ENCODE results near the gene PSMB8. TPM values are rescaled to one million over a fixed set of nuclear protein-coding genes. Genes with fewer than 3 reads are reported as not detected.

Gene PSMB8
- total and polyA plus RNA-seq, 3 donors from 2014 or later = 4.6 to 35.7 (median 11.2) TPM

DNA sequence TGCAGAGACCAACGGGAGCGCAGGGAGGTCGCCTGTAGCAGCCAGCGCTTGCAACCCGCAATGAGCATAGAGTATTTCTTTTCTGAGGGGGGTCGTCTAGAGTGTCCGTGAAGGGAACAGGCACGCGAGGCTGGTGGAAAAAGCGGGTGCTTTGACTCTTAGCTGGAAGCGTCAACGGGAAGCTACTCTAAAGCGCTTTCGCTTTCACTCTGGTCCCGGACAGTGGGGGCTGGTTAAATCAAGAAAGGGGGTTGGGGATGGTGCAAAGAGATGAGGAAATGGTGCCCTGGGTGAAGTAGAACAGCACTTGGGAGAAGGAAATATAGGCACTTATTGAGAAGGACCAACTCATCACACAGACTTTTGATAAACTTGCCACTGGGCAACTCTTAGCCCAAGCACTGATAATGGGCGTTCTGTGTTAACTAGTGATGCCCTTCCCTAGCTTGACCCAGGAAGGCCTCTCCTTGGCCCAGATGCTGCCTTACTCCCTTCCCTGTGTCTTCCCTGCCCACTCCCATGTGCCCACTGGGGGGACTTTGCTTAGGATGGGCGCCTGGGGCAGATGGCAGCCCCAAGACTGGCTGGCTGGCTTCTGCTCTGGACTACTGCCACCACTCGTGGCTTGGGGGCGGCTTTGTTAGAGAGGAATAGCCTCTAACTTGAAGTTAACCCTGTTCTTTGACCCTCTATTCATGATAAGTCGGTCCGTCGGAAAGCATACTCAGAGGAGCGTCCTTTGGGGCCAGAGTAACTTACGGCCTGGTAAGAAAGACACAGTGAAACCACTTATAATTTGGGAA, 10.7 kb upstream of the PSMB8 start:
- Histone ChIP-seq H3K27me3 (no peaks in the 10 kb centered on the region), H3K27ac (peak overlapping the region; percentile 96 to 98), H3K36me3 (ENCODE audit: low read depth, missing control alignments) (no peaks in the 10 kb centered on the region), H3K9me3 (no peaks in the 10 kb centered on the region), H3K4me1 (peaks cover 13% of the 10 kb centered on the region), H3K4me3 (peak overlapping the region; percentile 84 to 88)
- peak; percentile 49 for DNase-seq
- intact Hi-C loops (cut with DNase I; ENCODE audit: low total_unique reads) = no loop called here
- WGBS, 2 donors = 7 to 11% methylated on average over 23 to 24 of the region's 24 CpGs
- TF ChIP-seq, protein P1, sequence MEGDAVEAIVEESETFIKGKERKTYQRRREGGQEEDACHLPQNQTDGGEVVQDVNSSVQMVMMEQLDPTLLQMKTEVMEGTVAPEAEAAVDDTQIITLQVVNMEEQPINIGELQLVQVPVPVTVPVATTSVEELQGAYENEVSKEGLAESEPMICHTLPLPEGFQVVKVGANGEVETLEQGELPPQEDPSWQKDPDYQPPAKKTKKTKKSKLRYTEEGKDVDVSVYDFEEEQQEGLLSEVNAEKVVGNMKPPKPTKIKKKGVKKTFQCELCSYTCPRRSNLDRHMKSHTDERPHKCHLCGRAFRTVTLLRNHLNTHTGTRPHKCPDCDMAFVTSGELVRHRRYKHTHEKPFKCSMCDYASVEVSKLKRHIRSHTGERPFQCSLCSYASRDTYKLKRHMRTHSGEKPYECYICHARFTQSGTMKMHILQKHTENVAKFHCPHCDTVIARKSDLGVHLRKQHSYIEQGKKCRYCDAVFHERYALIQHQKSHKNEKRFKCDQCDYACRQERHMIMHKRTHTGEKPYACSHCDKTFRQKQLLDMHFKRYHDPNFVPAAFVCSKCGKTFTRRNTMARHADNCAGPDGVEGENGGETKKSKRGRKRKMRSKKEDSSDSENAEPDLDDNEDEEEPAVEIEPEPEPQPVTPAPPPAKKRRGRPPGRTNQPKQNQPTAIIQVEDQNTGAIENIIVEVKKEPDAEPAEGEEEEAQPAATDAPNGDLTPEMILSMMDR (IDR thresholded peaks at IDR 0.05) = no peak
- TF ChIP-seq POLR2A (IDR thresholded peaks at IDR 0.05) = no peak

DNA sequence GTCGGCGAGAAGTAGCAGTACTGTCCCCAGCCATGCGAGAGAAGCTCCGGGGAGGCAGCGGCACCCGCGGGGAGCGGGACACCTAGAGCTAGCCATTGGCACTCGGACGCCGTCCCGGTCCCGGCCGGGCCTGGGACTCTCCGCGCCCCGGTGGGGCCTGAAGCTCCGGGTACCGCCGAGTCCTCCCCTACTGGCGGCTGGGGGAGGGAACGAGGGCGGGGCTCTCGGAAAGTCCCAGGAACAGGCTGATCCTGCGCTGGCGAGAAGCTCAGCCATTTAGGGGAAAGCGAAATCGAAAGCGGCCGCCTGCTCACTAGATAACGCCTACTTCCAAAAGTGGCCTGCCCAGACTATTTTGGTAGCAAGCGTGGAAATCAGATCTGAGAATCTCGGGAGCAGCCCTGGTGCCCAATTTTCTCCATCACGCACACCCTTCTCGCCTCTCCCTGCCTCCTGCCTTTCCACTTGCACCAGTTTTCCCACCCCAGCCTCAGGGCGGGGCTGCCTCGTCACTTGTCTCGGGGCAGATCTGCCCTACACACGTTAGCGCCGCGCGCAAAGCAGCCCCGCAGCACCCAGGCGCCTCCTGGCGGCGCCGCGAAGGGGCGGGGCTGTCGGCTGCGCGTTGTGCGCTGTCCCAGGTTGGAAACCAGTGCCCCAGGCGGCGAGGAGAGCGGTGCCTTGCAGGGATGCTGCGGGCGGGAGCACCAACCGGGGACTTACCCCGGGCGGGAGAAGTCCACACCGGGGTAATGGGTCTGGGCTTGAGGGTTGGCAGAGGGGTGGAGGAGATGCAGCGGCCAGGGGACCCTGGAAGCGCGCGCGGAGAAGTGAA, 9.9 kb upstream of the PSMB8 start, which contains the start of the genes PSMB9 and TAP1:
TSS of gene PSMB9 (plus strand) at position 652 of the 835 bp plus-strand sequence. CDS start at position 690, 38 bp downstream.
TSS of gene TAP1 (minus strand) at position 164 of the 835 bp plus-strand sequence. CDS start at position 96, 68 bp downstream.
- Histone ChIP-seq H3K4me3 (peak within 1 kb of the TSS; percentile 84 to 88), H3K27me3 (no peaks in the 10 kb centered on the region), H3K36me3 (ENCODE audit: low read depth, missing control alignments) (no peaks in the 10 kb centered on the region), H3K27ac (peak within 1 kb of the TSS; percentile 96 to 98), H3K9me3 (no peaks in the 10 kb centered on the region), H3K4me1 (peaks cover 13% of the 10 kb centered on the region)
- peak; percentile 95 for DNase-seq
- 0 to 2% methylated on average over 10 to 59 of the region's 68 CpGs for WGBS, 2 donors
- peak; percentile 27 for TF ChIP-seq POLR2A (IDR thresholded peaks at IDR 0.05)
- TF ChIP-seq, protein P1 (IDR thresholded peaks at IDR 0.05) = peak; percentile 70 to 90 (median 84)
- intact Hi-C loops (cut with DNase I; ENCODE audit: low total_unique reads) = no loop called here

DNA sequence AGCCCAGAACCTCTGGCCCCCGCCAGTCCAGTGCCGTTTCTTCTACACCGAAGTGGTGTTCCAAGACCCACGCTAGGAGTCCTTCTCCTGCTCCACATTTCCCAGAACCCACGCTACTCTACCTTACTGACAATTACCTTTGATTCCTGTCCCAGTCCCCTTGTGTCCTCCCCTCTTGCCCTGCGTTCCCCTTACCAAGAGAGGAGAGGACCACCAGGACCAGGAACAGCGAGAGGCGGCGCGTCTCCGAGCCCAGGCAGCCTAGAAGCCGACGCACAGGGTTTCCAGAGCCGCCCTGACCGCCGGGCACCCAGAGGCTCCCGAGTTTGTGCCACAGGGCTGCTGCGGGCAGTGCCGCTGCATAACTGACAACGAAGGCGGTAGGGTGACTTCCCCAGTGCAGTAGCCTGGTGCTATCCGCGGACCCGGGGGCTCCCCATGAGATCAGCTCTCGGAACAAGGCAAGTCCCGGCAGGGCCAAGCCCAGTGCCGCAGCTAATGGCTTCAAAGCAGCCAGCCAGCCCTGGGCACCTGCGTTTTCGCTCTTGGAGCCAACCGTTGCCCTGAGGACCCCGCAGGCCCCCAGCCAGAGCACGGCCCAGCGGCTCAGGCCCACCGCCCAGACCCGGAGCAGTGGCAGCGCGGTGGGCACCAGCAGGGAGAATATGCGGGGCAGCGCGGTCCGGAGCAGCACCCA, 9.1 kb upstream of the PSMB8 start:
- Histone ChIP-seq H3K9me3 (no peaks in the 10 kb centered on the region), H3K27ac (peak overlapping the region; percentile 96 to 98), H3K4me1 (peaks cover 13% of the 10 kb centered on the region), H3K36me3 (ENCODE audit: low read depth, missing control alignments) (no peaks in the 10 kb centered on the region), H3K27me3 (no peaks in the 10 kb centered on the region), H3K4me3 (peak overlapping the region; percentile 84 to 88)
- 0 to 1% methylated on average over 10 to 28 of the region's 41 CpGs for WGBS, 2 donors
- TF ChIP-seq, protein P1 (IDR thresholded peaks at IDR 0.05) = no peak
- TF ChIP-seq POLR2A (IDR thresholded peaks at IDR 0.05) = no peak
- intact Hi-C loops (cut with DNase I; ENCODE audit: low total_unique reads) = no loop called here
- DNase-seq = peak; percentile 44

- H3K4me1 ChIP-seq = peaks cover 13% of the 10 kb centered on the region
- intact Hi-C loops (cut with DNase I; ENCODE audit: low total_unique reads) = no loop called here
- H3K27me3 ChIP-seq = no peaks in the 10 kb centered on the region
- WGBS, 2 donors = 33 to 38% methylated on average over 17 to 23 of the region's 23 CpGs
- peak; percentile 58 for DNase-seq
- no peaks in the 10 kb centered on the region for H3K36me3 ChIP-seq (ENCODE audit: low read depth, missing control alignments)
- H3K9me3 ChIP-seq = no peaks in the 10 kb centered on the region
- peak overlapping the region; percentile 84 to 88 for H3K4me3 ChIP-seq
- TF ChIP-seq, protein P1 (IDR thresholded peaks at IDR 0.05) = no peak
- no peak for TF ChIP-seq POLR2A (IDR thresholded peaks at IDR 0.05)
- H3K27ac ChIP-seq = peak overlapping the region; percentile 96 to 98
Measured at GRCh38 chr6:32852018-32852843, 8.4 kb upstream of the PSMB8 start.

All from testis (tissue), 3 donors.